Measurements from ENCODE around the gene KCNMA1. TPM values are rescaled to one million over a fixed set of nuclear protein-coding genes. Genes with fewer than 3 reads are reported as not detected.

KCNMA1 gene
- total RNA-seq, 1 experiment from 2014 or later, result 0.49 TPM

- H3K79me2 ChIP-seq (ENCODE audit: insufficient read depth, low read length), result no peaks in the 10 kb centered on the region
- no TSS peak for BruUV-seq (replicated peaks)
- H3K9ac ChIP-seq (ENCODE audit: low read length), result no peak overlapping the region
- H3K4me2 ChIP-seq (ENCODE audit: low read length), result no peak overlapping the region
- no peaks in the 10 kb centered on the region for H3K27me3 ChIP-seq (ENCODE audit: insufficient read depth, low read length)
- DNase-seq (ENCODE audit: low read depth, low spot score) (no peak), ATAC-seq (no peak)
- intact Hi-C loops (cut with micrococcal nuclease), result no loop called here
- H4K20me1 ChIP-seq (ENCODE audit: insufficient read depth), result no peaks in the 10 kb centered on the region
- H3K27ac ChIP-seq (ENCODE audit: low read depth, low read length), result no peak overlapping the region
- CTCF ChIA-PET, result interaction anchor here (1.3 kb wide), 1 partner anchor 13 kb away, joined by 3 read pairs; no protein-coding TSS in a partner anchor
- H3K36me3 ChIP-seq (ENCODE audit: control insufficient read depth in 1 of 2, insufficient read depth in 2 of 2, low read length in 2 of 2), result no peaks in the 10 kb centered on the region
- RAD21 ChIA-PET (ENCODE audit: low non-redundant PET in 1 of 2, low total read pairs in 2 of 2, uncharacterized antibody in 2 of 2, unreplicated experiment in 2 of 2), result no interaction called here
- H3K9me2 ChIP-seq (ENCODE audit: insufficient read depth), result no peaks in the 10 kb centered on the region
- no peak overlapping the region for H2AFZ ChIP-seq (ENCODE audit: low read depth, low read length, poor library complexity, severe bottlenecking)
- H3K4me1 ChIP-seq (ENCODE audit: control insufficient read depth in 1 of 2, insufficient read depth in 2 of 2, low read length in 2 of 2), result peaks cover 9 to 27% of the 10 kb centered on the region in 2 experiments
- TF ChIP-seq ZFX (IDR thresholded peaks at IDR 0.05) (no peak), POLR2A (IDR thresholded peaks at IDR 0.05; ENCODE audit: borderline replicate concordance, extremely low read depth, insufficient read depth, insufficient read length) (no peak), POLR2AphosphoS5 (IDR thresholded peaks at IDR 0.05; ENCODE audit: low read depth, low read length) (no peak), CBX3 (IDR thresholded peaks at IDR 0.05; ENCODE audit: low read depth) (no peak)
- POLR2A ChIA-PET, result no interaction called here
- H3K9me3 ChIP-seq (ENCODE audit: control insufficient read depth in 1 of 2, insufficient read depth in 1 of 2, low read depth in 1 of 2, low read length in 2 of 2), result no peaks in the 10 kb centered on the region
- no peak overlapping the region for H3K4me3 ChIP-seq (replicated peaks in 1 of 2; ENCODE audit: low read depth in 1 of 2, low read length in 2 of 2)
Observed at GRCh38 chr10:77518910-77519274, 118.7 kb downstream of the KCNMA1 start.

- peaks cover 12 to 32% of the 10 kb centered on the region in 2 experiments for H3K4me1 ChIP-seq (ENCODE audit: control insufficient read depth in 1 of 2, insufficient read depth in 2 of 2, low read length in 2 of 2)
- no peaks in the 10 kb centered on the region for H3K36me3 ChIP-seq (ENCODE audit: control insufficient read depth in 1 of 2, insufficient read depth in 2 of 2, low read length in 2 of 2)
- no peak for ATAC-seq
- H4K20me1 ChIP-seq (ENCODE audit: insufficient read depth), result no peaks in the 10 kb centered on the region
- no peaks in the 10 kb centered on the region for H3K27me3 ChIP-seq (ENCODE audit: insufficient read depth, low read length)
- POLR2A ChIA-PET, result no interaction called here
- no peak overlapping the region for H3K9ac ChIP-seq (ENCODE audit: low read length)
- DNase-seq (ENCODE audit: low read depth, low spot score), result no peak
- H3K9me3 ChIP-seq (ENCODE audit: control insufficient read depth in 1 of 2, insufficient read depth in 1 of 2, low read depth in 1 of 2, low read length in 2 of 2), result no peaks in the 10 kb centered on the region
- no peak overlapping the region for H2AFZ ChIP-seq (ENCODE audit: low read depth, low read length, poor library complexity, severe bottlenecking)
- no peaks in the 10 kb centered on the region for H3K9me2 ChIP-seq (ENCODE audit: insufficient read depth)
- CTCF ChIA-PET, result interaction anchor here (1.3 kb wide), 1 partner anchor 13 kb away, joined by 3 read pairs; no protein-coding TSS in a partner anchor
- intact Hi-C loops (cut with micrococcal nuclease), result no loop called here
- H3K27ac ChIP-seq (ENCODE audit: low read depth, low read length), result no peak overlapping the region
- no peak overlapping the region for H3K4me2 ChIP-seq (ENCODE audit: low read length)
- no peaks in the 10 kb centered on the region for H3K79me2 ChIP-seq (ENCODE audit: insufficient read depth, low read length)
- TF ChIP-seq EZH2phosphoT487 (IDR thresholded peaks at IDR 0.05; ENCODE audit: borderline replicate concordance) (no peak), FOSL1 (IDR thresholded peaks at IDR 0.05; ENCODE audit: low read depth) (no peak), CBX3 (IDR thresholded peaks at IDR 0.05; ENCODE audit: low read depth) (no peak), POLR2A (IDR thresholded peaks at IDR 0.05; ENCODE audit: borderline replicate concordance, extremely low read depth, insufficient read depth, insufficient read length) (no peak), CTCF (IDR thresholded peaks at IDR 0.05 in 2 of 3, conservative IDR thresholded peaks at IDR 0.05 in 1 of 3; ENCODE audit: borderline replicate concordance in 1 of 3, insufficient read depth in 1 of 3, low read depth in 2 of 3, low read length in 2 of 3) (no peak), SP1 (IDR thresholded peaks at IDR 0.05; ENCODE audit: low read depth) (no peak), SRF (IDR thresholded peaks at IDR 0.05; ENCODE audit: low read depth) (no peak)
- no peak overlapping the region for H3K4me3 ChIP-seq (replicated peaks in 1 of 2; ENCODE audit: low read depth in 1 of 2, low read length in 2 of 2)
- no TSS peak for BruUV-seq (replicated peaks)
- RAD21 ChIA-PET (ENCODE audit: low non-redundant PET in 1 of 2, low total read pairs in 2 of 2, uncharacterized antibody in 2 of 2, unreplicated experiment in 2 of 2), result no interaction called here
Observed at GRCh38 chr10:77518241-77518909, 119.2 kb downstream of the KCNMA1 start.

All from HCT116 (cell line).